Kidney epithelial cell (primary cell): Measurements from ENCODE around the gene NGF. TPM values are rescaled to one million over a fixed set of nuclear protein-coding genes. Genes with fewer than 3 reads are reported as not detected.
A peak's percentile ranks its signal among the peaks of the same experiment; 100 is the strongest.
"Not testable (repeated sequence)": the region's sequence is repeated elsewhere in the genome, so short reads cannot be mapped to it uniquely, and the experiment has no call there.

Source experiments
- DNase-seq: peaks from one replicate; pipeline ENCODE4 v3.0.0-alpha.2; 2010; ENCODE audit warnings: low read depth
- H3K27me3 ChIP-seq: 2 replicates; pipeline ENCODE4 v1.6.0; 2011; ENCODE audit warnings: low read length; ENCODE audit not compliant: control insufficient read depth, insufficient read depth
- H3K36me3 ChIP-seq: 2 replicates; pipeline ENCODE4 v1.5.1; 2011; ENCODE audit warnings: low read length; ENCODE audit not compliant: control insufficient read depth, insufficient read depth
- H3K4me3 ChIP-seq: 2 replicates; pipeline ENCODE4 v1.5.1; 2011; ENCODE audit warnings: low read depth, mild to moderate bottlenecking, control low read depth, low read length
- total RNA-seq: library from RNA; depleted of rRNA; stranded (reverse); fragments of >200 nt; gene quantifications from 2 replicates; pipeline ENCODE4 v1.2.3, GENCODE V29; 2015
- TF ChIP-seq, protein P1 (sequence below): IDR thresholded peaks from 2 replicates; pipeline ENCODE4 v1.5.1; 2011; ENCODE audit warnings: mild to moderate bottlenecking, moderate library complexity, low read length, control low read depth, inconsistent platforms; ENCODE audit not compliant: insufficient read depth, poor library complexity, severe bottlenecking

The NGF gene
- total RNA-seq = 2.9 and 3.4 TPM in 2 replicates

GRCh38 chr1:115337633-115338456 lies at the start of gene NGF:
TSS of gene NGF (minus strand) at chr1:115338249. CDS start at chr1:115286795, 51,454 bp downstream.
- peaks cover 6% of the 10 kb centered on the region for H3K27me3 ChIP-seq
- DNase-seq = no peak
- no peaks in the 10 kb centered on the region for H3K36me3 ChIP-seq
- TF ChIP-seq, protein P1, sequence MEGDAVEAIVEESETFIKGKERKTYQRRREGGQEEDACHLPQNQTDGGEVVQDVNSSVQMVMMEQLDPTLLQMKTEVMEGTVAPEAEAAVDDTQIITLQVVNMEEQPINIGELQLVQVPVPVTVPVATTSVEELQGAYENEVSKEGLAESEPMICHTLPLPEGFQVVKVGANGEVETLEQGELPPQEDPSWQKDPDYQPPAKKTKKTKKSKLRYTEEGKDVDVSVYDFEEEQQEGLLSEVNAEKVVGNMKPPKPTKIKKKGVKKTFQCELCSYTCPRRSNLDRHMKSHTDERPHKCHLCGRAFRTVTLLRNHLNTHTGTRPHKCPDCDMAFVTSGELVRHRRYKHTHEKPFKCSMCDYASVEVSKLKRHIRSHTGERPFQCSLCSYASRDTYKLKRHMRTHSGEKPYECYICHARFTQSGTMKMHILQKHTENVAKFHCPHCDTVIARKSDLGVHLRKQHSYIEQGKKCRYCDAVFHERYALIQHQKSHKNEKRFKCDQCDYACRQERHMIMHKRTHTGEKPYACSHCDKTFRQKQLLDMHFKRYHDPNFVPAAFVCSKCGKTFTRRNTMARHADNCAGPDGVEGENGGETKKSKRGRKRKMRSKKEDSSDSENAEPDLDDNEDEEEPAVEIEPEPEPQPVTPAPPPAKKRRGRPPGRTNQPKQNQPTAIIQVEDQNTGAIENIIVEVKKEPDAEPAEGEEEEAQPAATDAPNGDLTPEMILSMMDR = no peak
- peak within 1 kb of the TSS; percentile 50 for H3K4me3 ChIP-seq

DNA sequence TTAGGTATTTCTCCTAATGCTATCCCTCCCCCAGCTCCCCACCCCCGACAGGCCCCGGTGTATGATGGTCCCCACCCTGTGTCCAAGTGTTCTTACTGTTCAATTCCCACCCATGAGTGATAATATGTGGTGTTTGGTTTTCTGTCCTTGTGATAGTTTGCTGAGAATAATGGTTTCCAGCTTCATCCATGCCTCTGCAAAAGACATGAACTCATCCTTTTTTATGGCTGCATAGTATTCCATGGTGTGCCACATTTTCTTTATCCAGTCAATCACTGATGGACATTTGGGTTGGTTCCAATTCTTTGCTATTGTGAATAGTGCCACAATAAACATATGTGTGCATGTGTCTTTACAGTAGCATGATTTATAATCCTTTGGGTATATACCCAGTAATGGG lies 45.4 kb upstream of the NGF start:
- H3K4me3 ChIP-seq, H3K36me3 ChIP-seq, DNase-seq, H3K27me3 ChIP-seq: not testable (repeated sequence)

DNA sequence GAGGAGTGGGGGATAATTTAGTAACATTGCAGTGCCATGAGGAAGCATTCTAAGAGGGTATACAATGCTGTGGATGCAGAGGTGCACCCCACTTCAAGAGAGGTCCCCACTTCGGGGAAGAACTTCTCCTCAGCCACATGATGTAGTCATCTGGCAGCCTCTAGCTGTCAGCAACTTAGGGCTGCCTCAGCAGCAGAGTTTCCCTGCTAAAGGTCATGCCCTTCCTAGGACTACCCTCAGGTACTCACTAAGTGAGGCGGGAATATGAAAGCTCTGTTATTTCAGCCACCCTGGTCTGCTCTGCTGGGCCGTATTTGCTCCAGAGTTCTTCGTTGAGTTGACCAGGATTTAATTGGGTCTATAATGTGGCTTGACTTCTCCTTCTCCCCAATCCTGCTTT lies 41.9 kb upstream of the NGF start:
- Histone ChIP-seq H3K27me3 (no peaks in the 10 kb centered on the region), H3K4me3 (no peak overlapping the region), H3K36me3 (no peaks in the 10 kb centered on the region)
- no peak for DNase-seq
- TF ChIP-seq, protein P1 = no peak

DNA sequence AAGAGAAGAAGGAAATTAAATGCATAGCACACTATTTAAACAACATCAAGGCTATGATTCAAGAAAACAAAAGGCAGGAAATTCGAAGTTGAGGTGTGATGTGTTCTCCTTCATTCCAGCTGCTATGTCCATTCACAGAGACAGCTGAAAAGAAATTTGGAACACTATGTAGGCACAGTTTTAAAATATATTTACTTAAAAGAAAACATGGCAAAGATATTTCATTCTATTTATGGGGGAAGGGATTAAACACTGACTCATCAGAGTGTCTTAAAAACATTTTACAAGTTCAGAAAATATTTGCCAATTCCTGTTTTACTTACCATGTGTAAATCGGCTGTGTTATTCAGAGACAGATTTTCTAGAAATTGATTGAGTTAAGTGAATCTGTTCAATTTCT lies 39.4 kb upstream of the NGF start:
- DNase-seq = no peak
- Histone ChIP-seq H3K27me3 (no peaks in the 10 kb centered on the region), H3K4me3 (no peak overlapping the region), H3K36me3 (no peaks in the 10 kb centered on the region)
- TF ChIP-seq, protein P1 = no peak

- Histone ChIP-seq H3K4me3 (no peak overlapping the region), H3K27me3 (no peaks in the 10 kb centered on the region), H3K36me3 (no peaks in the 10 kb centered on the region)
- TF ChIP-seq, protein P1 = no peak
- no peak for DNase-seq
Observed at GRCh38 chr1:115374598-115374997, 36.5 kb upstream of the NGF start.

GRCh38 chr1:115373305-115373704 lies 35.3 kb upstream of the NGF start:
- TF ChIP-seq, protein P1 = no peak
- peak; percentile 56 for DNase-seq
- H3K36me3 ChIP-seq = no peaks in the 10 kb centered on the region

More at GRCh38 chr1:115373305-115373704, 35.3 kb upstream of the NGF start:
- Histone ChIP-seq H3K4me3 (no peak overlapping the region), H3K27me3 (no peaks in the 10 kb centered on the region)
